HUES6 (cell line): ENCODE data around the gene TMEM131L.
A peak's percentile ranks its signal among the peaks of the same experiment; 100 is the strongest.
"Not testable (repeated sequence)": the region's sequence is repeated elsewhere in the genome, so short reads cannot be mapped to it uniquely, and the experiment has no call there.

ENCODE experiments used
- H3K27ac ChIP-seq: 2 replicates; pipeline ENCODE4 v1.7.0; 2013; ENCODE audit warnings: low read depth, mild to moderate bottlenecking, low read length, inconsistent platforms
- H3K27me3 ChIP-seq: 2 replicates; pipeline ENCODE4 v1.6.1; 2013; ENCODE audit warnings: low read length; ENCODE audit not compliant: control insufficient read depth, insufficient read depth
- H3K36me3 ChIP-seq: 2 replicates; pipeline ENCODE4 v1.6.1; 2013; ENCODE audit warnings: low read length; ENCODE audit not compliant: control insufficient read depth, insufficient read depth
- H3K4me1 ChIP-seq: 2 replicates; pipeline ENCODE4 v1.6.1; 2013; ENCODE audit warnings: low read length; ENCODE audit not compliant: control insufficient read depth, insufficient read depth
- H3K4me3 ChIP-seq: 2 replicates; pipeline ENCODE4 v1.5.1; 2013; ENCODE audit warnings: low read depth, low read length
- H3K9ac ChIP-seq: one replicate; pipeline ENCODE4 v1.6.1; 2013; ENCODE audit warnings: mild to moderate bottlenecking, low read length
- H3K9me3 ChIP-seq: 2 replicates; pipeline ENCODE4 v1.6.1; 2013; ENCODE audit warnings: low read depth, low read length; ENCODE audit not compliant: control insufficient read depth, insufficient read depth

Gene TMEM131L, protein sequence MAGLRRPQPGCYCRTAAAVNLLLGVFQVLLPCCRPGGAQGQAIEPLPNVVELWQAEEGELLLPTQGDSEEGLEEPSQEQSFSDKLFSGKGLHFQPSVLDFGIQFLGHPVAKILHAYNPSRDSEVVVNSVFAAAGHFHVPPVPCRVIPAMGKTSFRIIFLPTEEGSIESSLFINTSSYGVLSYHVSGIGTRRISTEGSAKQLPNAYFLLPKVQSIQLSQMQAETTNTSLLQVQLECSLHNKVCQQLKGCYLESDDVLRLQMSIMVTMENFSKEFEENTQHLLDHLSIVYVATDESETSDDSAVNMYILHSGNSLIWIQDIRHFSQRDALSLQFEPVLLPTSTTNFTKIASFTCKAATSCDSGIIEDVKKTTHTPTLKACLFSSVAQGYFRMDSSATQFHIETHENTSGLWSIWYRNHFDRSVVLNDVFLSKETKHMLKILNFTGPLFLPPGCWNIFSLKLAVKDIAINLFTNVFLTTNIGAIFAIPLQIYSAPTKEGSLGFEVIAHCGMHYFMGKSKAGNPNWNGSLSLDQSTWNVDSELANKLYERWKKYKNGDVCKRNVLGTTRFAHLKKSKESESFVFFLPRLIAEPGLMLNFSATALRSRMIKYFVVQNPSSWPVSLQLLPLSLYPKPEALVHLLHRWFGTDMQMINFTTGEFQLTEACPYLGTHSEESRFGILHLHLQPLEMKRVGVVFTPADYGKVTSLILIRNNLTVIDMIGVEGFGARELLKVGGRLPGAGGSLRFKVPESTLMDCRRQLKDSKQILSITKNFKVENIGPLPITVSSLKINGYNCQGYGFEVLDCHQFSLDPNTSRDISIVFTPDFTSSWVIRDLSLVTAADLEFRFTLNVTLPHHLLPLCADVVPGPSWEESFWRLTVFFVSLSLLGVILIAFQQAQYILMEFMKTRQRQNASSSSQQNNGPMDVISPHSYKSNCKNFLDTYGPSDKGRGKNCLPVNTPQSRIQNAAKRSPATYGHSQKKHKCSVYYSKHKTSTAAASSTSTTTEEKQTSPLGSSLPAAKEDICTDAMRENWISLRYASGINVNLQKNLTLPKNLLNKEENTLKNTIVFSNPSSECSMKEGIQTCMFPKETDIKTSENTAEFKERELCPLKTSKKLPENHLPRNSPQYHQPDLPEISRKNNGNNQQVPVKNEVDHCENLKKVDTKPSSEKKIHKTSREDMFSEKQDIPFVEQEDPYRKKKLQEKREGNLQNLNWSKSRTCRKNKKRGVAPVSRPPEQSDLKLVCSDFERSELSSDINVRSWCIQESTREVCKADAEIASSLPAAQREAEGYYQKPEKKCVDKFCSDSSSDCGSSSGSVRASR (N-terminal part only)

DNA sequence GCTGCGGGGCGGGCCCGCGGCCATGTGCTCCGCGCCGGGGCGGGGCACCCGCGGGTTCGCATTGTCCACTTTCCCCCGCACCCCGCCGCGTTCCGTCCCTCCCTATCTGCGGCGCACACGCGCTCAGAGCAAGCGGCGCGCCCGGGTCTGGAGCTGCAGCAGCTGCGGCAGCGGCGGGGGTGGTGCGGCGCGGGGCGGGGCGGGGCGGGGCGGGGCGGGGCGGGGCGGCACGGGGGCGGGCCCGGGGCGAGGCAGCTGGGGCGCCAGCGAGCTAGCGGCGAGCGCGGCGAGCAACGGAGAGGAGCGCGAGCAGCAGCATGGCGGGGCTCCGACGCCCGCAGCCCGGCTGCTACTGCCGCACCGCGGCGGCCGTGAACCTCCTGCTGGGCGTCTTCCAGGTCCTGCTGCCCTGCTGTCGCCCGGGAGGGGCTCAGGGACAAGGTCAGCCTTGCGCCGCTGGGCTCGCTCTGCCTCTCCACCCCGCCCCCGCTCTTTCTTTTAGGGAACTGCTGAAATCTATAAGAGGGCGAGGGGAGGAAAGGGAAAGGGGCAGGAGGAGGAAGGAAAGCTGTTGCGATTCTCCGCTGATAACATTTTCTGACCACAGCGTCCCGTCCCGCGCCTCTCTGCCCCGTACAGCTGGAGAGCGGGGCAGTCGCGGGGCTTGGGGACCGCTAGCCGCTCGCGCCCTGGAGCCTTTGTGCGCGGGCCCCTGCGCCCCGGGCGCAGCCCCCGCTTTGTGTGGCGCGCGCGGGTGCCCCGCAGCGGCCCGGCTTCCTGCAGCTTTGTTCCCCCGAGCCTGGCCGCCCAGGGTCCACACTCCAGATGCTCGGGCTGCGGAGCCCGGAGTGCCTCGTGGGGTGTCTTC, at the start of gene TMEM131L:
TMEM131L (plus strand) TSS at position 280 of the 868 bp plus-strand sequence; CDS start at position 318, 38 bp downstream.
- Histone ChIP-seq H3K27me3 (peaks cover 11% of the 10 kb centered on the region; the same call in 1 of the 2 replicates), H3K9ac (peak within 1 kb of the TSS; percentile 78), H3K27ac (peak within 1 kb of the TSS; percentile 46), H3K4me3 (peak within 1 kb of the TSS; percentile 77), H3K4me1 (peaks cover 14% of the 10 kb centered on the region), H3K36me3 (peaks cover 3% of the 10 kb centered on the region; the same call in 1 of the 2 replicates), H3K9me3 (no peaks in the 10 kb centered on the region)

GRCh38 chr4:153416456-153416855, 49.7 kb upstream of the TMEM131L start:
- not testable (repeated sequence) for H3K9me3 ChIP-seq, H3K9ac ChIP-seq, H3K27me3 ChIP-seq, H3K27ac ChIP-seq, H3K36me3 ChIP-seq, H3K4me3 ChIP-seq
- peaks cover 15% of the 10 kb centered on the region; the same call in 1 of the 2 replicates for H3K4me1 ChIP-seq

- H3K36me3 ChIP-seq, result peaks cover 4% of the 10 kb centered on the region; the same call in 1 of the 2 replicates
- H3K27me3 ChIP-seq, result no peaks in the 10 kb centered on the region
- H3K9me3 ChIP-seq, result no peaks in the 10 kb centered on the region
- H3K9ac ChIP-seq, result no peak overlapping the region
- H3K4me1 ChIP-seq, result peaks cover 15% of the 10 kb centered on the region; the same call in 1 of the 2 replicates
- H3K27ac ChIP-seq, result peak overlapping the region; percentile 34; the same call in 1 of the 2 replicates
- no peak overlapping the region for H3K4me3 ChIP-seq
Observed at GRCh38 chr4:153418121-153418520, 48.0 kb upstream of the TMEM131L start.

DNA sequence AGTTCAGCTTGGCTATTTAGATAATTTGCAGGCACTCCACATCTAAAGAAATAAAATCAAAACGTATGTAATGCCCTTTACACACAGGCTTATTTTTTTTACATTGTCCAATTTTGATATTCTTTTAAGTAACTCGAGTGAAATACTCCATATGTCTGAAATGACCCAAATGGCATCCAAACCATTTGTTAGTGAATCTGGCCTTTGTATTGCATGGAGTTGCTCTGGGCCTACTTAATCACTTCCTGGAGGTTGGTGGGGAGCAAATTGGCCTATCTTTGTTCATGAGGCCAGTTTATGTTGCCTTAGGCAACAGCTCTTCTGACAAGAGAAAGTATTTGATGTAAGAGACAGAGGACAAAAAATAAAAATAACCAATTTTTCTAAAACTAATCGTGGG, 47.6 kb upstream of the TMEM131L start:
- Histone ChIP-seq H3K9ac (no peak overlapping the region), H3K27ac (peak overlapping the region; percentile 34; the same call in 1 of the 2 replicates), H3K27me3 (no peaks in the 10 kb centered on the region), H3K4me3 (no peak overlapping the region), H3K9me3 (no peaks in the 10 kb centered on the region), H3K36me3 (peaks cover 4% of the 10 kb centered on the region; the same call in 1 of the 2 replicates), H3K4me1 (peaks cover 15% of the 10 kb centered on the region; the same call in 1 of the 2 replicates)

DNA sequence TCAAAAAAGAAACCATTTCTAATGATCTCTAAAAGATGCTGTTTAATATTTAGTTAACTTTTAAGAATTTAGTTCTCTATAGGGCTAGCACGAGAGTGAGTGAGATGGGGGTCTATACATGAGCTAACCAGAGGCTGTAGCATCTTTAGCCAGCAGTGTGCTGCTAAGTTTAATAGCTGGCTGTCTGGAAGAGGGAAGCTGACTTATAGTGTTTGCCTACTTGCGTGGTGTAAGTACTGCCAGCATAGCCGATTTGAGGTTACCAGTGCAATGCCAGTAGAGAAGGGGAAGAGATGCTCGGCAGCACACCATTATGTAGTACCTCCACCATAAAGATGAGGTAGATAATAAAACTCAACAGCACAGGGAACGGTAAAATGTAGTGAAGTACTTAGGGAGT, 47.1 kb upstream of the TMEM131L start:
- no peak overlapping the region for H3K9ac ChIP-seq
- H3K36me3 ChIP-seq, result peaks cover 4% of the 10 kb centered on the region; the same call in 1 of the 2 replicates
- no peaks in the 10 kb centered on the region for H3K27me3 ChIP-seq
- H3K9me3 ChIP-seq, result no peaks in the 10 kb centered on the region
- H3K4me1 ChIP-seq, result peaks cover 12% of the 10 kb centered on the region; the same call in 1 of the 2 replicates
- H3K27ac ChIP-seq, result no peak overlapping the region
- H3K4me3 ChIP-seq, result no peak overlapping the region

DNA sequence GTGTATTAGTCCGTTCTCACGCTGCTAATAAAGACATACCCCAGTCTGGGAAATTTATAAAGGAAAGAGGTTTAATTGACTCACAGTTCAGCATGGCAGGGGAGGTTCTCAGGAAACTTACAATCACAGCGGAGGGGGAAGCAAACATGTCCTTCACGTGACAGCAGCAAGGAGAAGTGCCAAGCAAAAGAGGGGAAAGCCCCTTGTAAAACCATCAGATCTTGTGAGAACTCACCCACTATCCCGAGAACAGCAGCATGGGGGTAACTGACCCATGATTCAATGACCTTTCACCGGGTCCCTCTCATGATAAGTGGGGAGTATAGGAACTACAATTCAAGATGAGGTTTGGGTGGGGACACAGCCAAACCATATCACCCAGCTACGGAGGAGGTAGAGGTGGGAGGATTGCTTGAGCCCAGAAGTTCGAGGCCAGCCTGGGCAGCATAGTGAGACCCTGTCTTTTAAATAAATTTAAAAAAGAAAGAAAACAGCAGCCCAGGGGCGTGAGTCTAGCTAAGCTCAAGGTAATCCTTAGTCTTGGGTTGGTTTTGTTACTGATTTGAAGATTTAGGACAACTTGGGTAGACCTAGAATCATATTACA, 46.4 kb upstream of the TMEM131L start:
- no peak overlapping the region for H3K9ac ChIP-seq
- peaks cover 4% of the 10 kb centered on the region; the same call in 1 of the 2 replicates for H3K36me3 ChIP-seq
- no peaks in the 10 kb centered on the region for H3K9me3 ChIP-seq
- H3K27ac ChIP-seq, result no peak overlapping the region
- H3K4me1 ChIP-seq, result peaks cover 12% of the 10 kb centered on the region; the same call in 1 of the 2 replicates
- no peaks in the 10 kb centered on the region for H3K27me3 ChIP-seq
- H3K4me3 ChIP-seq, result no peak overlapping the region

GRCh38 chr4:153420361-153420760, 45.8 kb upstream of the TMEM131L start:
- Histone ChIP-seq H3K4me1 (peaks cover 12% of the 10 kb centered on the region; the same call in 1 of the 2 replicates), H3K9me3 (no peaks in the 10 kb centered on the region), H3K9ac (no peak overlapping the region), H3K27me3 (no peaks in the 10 kb centered on the region), H3K27ac (no peak overlapping the region), H3K36me3 (peaks cover 4% of the 10 kb centered on the region; the same call in 1 of the 2 replicates), H3K4me3 (no peak overlapping the region)

- H3K4me1 ChIP-seq, result peaks cover 12% of the 10 kb centered on the region; the same call in 1 of the 2 replicates
- no peak overlapping the region for H3K27ac ChIP-seq
- H3K9ac ChIP-seq, result no peak overlapping the region
- no peaks in the 10 kb centered on the region for H3K36me3 ChIP-seq
- H3K27me3 ChIP-seq, result no peaks in the 10 kb centered on the region
- H3K9me3 ChIP-seq, result no peaks in the 10 kb centered on the region
- H3K4me3 ChIP-seq, result no peak overlapping the region
Observed at GRCh38 chr4:153421941-153422340, 44.2 kb upstream of the TMEM131L start.

DNA sequence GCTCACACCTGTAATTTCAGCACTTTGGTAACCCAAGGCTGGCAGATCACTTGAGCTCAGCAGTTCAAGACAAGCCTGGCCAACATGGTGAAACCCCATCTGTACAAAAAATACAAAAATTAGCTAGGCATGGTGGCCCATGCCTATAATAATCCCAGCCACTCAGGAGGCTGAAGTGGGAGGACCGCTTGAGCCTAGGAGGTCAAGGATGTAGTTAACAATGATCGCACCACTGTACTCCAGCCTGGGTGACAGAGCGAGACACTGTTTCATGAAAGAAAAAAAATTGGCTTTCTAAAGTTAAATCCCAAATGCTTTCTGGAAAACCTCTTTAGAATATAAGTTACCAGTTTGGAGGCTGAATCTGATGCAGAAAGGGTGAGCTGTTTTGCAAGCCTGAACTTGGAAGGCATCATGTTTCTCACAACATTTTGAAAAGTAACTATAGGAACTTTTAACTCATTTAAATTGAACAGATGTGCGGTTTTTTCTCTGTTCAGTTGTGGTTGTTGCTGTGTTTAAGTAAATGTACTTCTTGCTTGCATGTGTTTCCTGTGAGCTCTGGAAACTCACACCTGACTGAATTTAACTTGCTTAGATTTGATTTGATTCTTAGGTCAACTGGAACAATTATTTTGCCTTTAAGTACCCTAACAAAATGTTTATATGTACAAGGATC, 39.8 kb upstream of the TMEM131L start:
- Histone ChIP-seq H3K9me3 (no peaks in the 10 kb centered on the region), H3K27me3 (no peaks in the 10 kb centered on the region), H3K27ac (no peak overlapping the region), H3K4me3 (no peak overlapping the region), H3K36me3 (no peaks in the 10 kb centered on the region), H3K9ac (no peak overlapping the region), H3K4me1 (no peaks in the 10 kb centered on the region; the same call in 1 of the 2 replicates)
